BLaER1 (cell line): ENCODE measurements around the gene TES.
"Not testable (repeated sequence)": the region's sequence is repeated elsewhere in the genome, so short reads cannot be mapped to it uniquely, and the experiment has no call there.

Experiments used
- H3K27ac ChIP-seq: shearing (Covaris generic); formaldehyde crosslinking; 2 replicates; pipeline ENCODE4 v1.8.1; 2022
- H3K27me3 ChIP-seq: shearing (Covaris generic); formaldehyde crosslinking; 2 replicates; pipeline ENCODE4 v1.8.1; 2022
- H3K36me3 ChIP-seq: shearing (Covaris generic); formaldehyde crosslinking; 2 replicates; pipeline ENCODE4 v1.8.1; 2022
- H3K4me1 ChIP-seq: shearing (Covaris generic); formaldehyde crosslinking; 2 replicates; pipeline ENCODE4 v1.8.1; 2022
- H3K4me2 ChIP-seq: shearing (Covaris generic); formaldehyde crosslinking; 2 replicates; pipeline ENCODE4 v1.8.1; 2022
- H3K4me3 ChIP-seq: shearing (Covaris generic); formaldehyde crosslinking; 2 replicates; pipeline ENCODE4 v1.8.1; 2022
- H3K9ac ChIP-seq: shearing (Covaris generic); formaldehyde crosslinking; 2 replicates; pipeline ENCODE4 v1.8.1; 2022
- H3K9me3 ChIP-seq: shearing (Covaris generic); formaldehyde crosslinking; 2 replicates; pipeline ENCODE4 v1.8.1; 2022
- H4K20me1 ChIP-seq: shearing (Covaris generic); formaldehyde crosslinking; 2 replicates; pipeline ENCODE4 v1.8.1; 2022
- Cebpa-rat ChIP-seq: shearing (Covaris generic); IDR thresholded peaks from 2 replicates; pipeline ENCODE4 v1.8.1; 2022

TES gene

GRCh38 chr7:116293633-116294032 lies 83.3 kb downstream of the TES start:
- H3K4me1 ChIP-seq, result no peaks in the 10 kb centered on the region
- H3K9me3 ChIP-seq, result peaks cover 26% of the 10 kb centered on the region
- H3K4me3 ChIP-seq, result no peak overlapping the region
- no peaks in the 10 kb centered on the region for H3K27me3 ChIP-seq
- TF ChIP-seq Cebpa-rat, result no peak
- no peak overlapping the region for H3K9ac ChIP-seq
- no peaks in the 10 kb centered on the region for H3K36me3 ChIP-seq
- H3K4me2 ChIP-seq, result no peak overlapping the region
- no peak overlapping the region for H3K27ac ChIP-seq
- no peaks in the 10 kb centered on the region for H4K20me1 ChIP-seq

DNA sequence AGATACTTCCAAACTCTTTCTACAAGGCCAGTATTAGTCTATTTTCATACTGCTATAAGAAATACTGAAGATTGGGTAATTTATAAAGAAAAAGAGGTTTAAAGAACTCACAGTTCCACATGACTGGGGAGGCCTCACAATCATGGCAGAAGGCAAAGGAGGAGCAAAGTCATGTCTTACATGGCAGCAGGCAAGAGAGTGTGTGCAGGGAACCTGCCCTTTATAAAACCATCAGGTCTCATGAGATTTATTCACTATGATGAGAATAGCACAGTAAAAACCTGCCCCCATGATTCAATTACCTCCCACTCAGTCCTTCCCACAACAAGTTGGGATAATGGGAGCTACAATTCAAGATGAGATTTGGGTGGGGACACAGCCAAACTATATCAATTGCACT lies 85.6 kb downstream of the TES start:
- not testable (repeated sequence) for H4K20me1 ChIP-seq, H3K9ac ChIP-seq, H3K4me1 ChIP-seq, H3K4me3 ChIP-seq, H3K27ac ChIP-seq, H3K4me2 ChIP-seq, H3K36me3 ChIP-seq, H3K27me3 ChIP-seq
- H3K9me3 ChIP-seq, result peaks cover 22% of the 10 kb centered on the region

DNA sequence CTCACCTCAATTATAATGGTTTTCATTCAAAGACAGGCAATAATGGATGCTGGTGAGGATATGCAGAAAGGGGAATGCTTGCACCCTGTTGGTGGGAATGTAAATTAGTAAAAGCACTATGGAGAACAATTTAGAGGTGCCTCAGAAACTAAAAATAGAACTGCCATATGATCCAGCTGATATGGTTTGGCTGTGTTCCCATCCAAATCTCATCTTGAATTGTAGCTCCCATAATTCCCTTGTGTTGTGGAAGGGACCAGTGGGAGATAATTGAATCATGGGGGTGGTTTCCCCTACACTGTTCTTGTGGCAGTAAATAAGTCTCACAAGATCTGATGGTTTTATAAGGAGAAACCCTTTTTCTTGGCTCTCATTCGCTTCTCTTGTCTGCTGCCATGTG lies 87.7 kb downstream of the TES start:
- Histone ChIP-seq H3K9ac (no peak overlapping the region), H4K20me1 (no peaks in the 10 kb centered on the region), H3K27ac (no peak overlapping the region), H3K27me3 (no peaks in the 10 kb centered on the region), H3K36me3 (no peaks in the 10 kb centered on the region), H3K4me3 (no peak overlapping the region), H3K4me1 (no peaks in the 10 kb centered on the region), H3K4me2 (no peak overlapping the region), H3K9me3 (peaks cover 8% of the 10 kb centered on the region)
- no peak for TF ChIP-seq Cebpa-rat

- TF ChIP-seq Cebpa-rat, result no peak
- Histone ChIP-seq H3K27ac (no peak overlapping the region), H3K27me3 (no peaks in the 10 kb centered on the region), H3K4me3 (no peak overlapping the region), H3K36me3 (no peaks in the 10 kb centered on the region), H3K9me3 (peaks cover 4% of the 10 kb centered on the region), H3K9ac (no peak overlapping the region), H3K4me1 (no peaks in the 10 kb centered on the region), H4K20me1 (no peaks in the 10 kb centered on the region), H3K4me2 (no peak overlapping the region)
Observed at GRCh38 chr7:116298576-116298975, 88.2 kb downstream of the TES start.

- Histone ChIP-seq H3K9ac (no peak overlapping the region), H4K20me1 (no peaks in the 10 kb centered on the region), H3K27ac (no peak overlapping the region), H3K36me3 (no peaks in the 10 kb centered on the region), H3K27me3 (no peaks in the 10 kb centered on the region), H3K4me1 (peaks cover 6% of the 10 kb centered on the region; the same call in 1 of the 2 replicates), H3K4me2 (no peak overlapping the region), H3K9me3 (no peaks in the 10 kb centered on the region), H3K4me3 (no peak overlapping the region)
- no peak for TF ChIP-seq Cebpa-rat
Observed at GRCh38 chr7:116305485-116306408, 95.4 kb downstream of the TES start.

DNA sequence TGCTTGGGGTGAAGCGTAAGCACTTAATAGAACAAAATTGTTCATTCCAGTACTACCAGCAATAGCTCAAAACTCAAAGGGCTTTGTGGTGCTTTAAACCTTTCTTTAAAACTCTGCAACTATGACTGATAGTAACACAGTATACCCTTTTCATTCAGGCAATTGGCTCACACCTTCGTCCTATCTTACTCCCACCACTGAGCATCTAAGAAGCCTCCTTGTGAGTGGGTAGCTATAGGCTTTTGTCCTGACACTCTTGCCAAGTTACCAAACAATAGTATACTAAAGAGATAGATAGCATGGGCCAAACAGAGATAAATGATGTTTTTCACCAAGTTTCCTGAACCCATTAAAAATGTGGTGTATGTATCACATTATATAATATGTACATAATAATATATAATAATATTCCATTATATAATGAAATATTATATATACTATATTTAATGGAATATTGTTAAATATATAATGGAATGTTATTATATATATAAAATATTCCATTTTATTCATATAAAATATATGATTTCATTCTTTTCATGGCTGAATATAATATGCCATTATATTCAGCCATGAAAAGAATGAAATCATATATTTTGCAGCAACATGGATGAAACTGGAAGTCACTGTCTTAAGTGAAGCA lies 96.2 kb downstream of the TES start:
- no peak overlapping the region for H3K27ac ChIP-seq
- H3K9ac ChIP-seq, result no peak overlapping the region
- no peaks in the 10 kb centered on the region for H4K20me1 ChIP-seq
- TF ChIP-seq Cebpa-rat, result no peak
- no peaks in the 10 kb centered on the region for H3K9me3 ChIP-seq
- H3K4me3 ChIP-seq, result no peak overlapping the region
- H3K36me3 ChIP-seq, result no peaks in the 10 kb centered on the region
- peaks cover 6% of the 10 kb centered on the region; the same call in 1 of the 2 replicates for H3K4me1 ChIP-seq
- no peaks in the 10 kb centered on the region for H3K27me3 ChIP-seq
- H3K4me2 ChIP-seq, result no peak overlapping the region

GRCh38 chr7:116307253-116307652 lies 96.9 kb downstream of the TES start:
- Histone ChIP-seq H3K4me2 (no peak overlapping the region), H3K4me3 (no peak overlapping the region), H3K27me3 (no peaks in the 10 kb centered on the region), H3K9me3 (no peaks in the 10 kb centered on the region), H3K36me3 (no peaks in the 10 kb centered on the region), H3K9ac (no peak overlapping the region), H3K27ac (no peak overlapping the region), H3K4me1 (peaks cover 6% of the 10 kb centered on the region; the same call in 1 of the 2 replicates), H4K20me1 (no peaks in the 10 kb centered on the region)
- TF ChIP-seq Cebpa-rat, result no peak
